GM18508 (cell line): ENCODE measurements around the gene WWOX.

ENCODE experiments used
- ATAC-seq: cut with Tn5 transposase; IDR thresholded peaks from one replicate; pipeline ENCODE4 v1.9.1; 2021; ENCODE audit warnings: moderate number of reproducible peaks; ENCODE audit not compliant: insufficient read depth, unreplicated experiment

Gene WWOX

GRCh38 chr16:78982096-78982744 lies 882.8 kb downstream of the WWOX start:
- no peak for ATAC-seq

DNA sequence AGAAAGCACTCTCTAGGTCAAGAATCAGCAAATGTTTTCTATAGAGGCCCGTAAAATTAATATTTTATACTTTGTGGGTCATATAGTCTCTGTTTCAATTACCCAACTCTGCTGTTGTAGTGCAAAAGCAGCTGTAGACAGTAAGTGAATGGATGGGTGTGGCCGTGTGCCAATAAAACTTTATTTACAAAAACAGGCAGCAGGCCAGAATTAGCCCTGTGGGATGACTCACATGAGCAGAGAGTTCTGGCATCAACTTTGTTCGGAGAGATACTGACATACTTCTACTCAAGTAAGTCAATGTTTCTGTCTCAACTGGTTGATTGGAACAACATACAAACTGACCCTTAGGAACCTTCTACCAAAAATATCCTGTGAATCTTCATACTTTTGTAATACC lies 884.9 kb downstream of the WWOX start:
- ATAC-seq: no peak

GRCh38 chr16:78984887-78985464 lies 885.5 kb downstream of the WWOX start:
- ATAC-seq: no peak

DNA sequence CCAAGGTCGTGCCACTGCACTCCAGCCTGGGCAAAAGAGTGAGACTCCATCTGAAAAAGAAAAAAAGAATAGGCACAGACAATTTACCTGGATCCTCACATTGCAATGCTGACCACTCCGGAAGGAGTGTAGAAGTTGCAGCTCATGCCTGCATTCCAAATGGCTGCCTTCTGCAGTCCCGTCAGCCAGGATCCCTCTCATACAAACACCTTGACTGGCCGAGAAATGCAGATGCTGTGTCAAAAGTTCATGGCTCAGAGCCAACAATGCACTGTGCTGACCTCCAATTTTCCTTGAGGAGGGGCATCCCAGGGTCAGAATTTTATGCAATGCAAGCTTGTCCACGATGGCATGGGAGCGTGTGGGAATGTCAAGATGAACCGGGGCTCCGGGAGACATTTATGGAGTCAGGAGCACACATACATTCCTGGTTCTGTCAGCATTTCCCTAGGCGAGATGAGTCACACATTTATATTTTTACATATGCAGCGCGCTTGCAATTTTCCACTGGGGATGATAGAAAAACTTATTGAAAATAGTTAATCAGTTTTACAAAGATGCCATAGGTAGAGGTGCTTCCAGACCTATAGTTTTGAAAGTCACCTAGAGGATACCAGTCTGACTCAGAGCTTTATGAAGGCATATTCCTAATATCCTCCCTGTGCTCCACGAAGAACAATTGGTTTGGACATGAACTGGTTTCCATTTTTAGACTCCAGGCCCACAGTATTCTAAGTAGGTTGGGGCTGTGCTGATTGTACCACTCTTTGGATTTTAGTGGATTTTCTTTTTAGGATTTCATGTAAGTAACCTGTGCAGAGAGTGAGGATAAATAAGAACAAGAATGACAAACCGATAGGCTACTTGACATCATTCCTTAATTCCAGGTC lies 886.5 kb downstream of the WWOX start:
- ATAC-seq: no peak

DNA sequence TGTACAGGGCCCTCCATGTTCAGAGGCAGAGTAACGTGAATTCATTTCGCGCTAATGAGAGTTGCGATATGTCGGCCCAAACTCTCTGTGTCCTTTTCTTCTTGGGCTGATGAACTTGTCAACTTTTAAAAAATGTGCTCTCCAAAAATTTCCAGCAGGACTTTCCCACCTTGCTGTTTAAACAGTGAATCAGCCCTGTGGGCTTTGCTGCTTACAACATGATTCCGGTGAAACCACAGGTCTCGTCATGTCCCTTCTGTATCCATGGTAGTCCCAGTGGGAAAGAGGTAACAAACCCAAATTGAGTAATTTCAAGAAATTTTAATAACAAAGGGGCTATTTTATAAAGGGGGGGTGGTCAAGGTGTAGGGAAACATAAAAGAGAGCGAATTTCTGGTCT lies 888.2 kb downstream of the WWOX start:
- no peak for ATAC-seq

- ATAC-seq: no peak
Measured at GRCh38 chr16:78988361-78988969, 889.0 kb downstream of the WWOX start.

- no peak for ATAC-seq
Measured at GRCh38 chr16:78990309-78990701, 890.9 kb downstream of the WWOX start.

DNA sequence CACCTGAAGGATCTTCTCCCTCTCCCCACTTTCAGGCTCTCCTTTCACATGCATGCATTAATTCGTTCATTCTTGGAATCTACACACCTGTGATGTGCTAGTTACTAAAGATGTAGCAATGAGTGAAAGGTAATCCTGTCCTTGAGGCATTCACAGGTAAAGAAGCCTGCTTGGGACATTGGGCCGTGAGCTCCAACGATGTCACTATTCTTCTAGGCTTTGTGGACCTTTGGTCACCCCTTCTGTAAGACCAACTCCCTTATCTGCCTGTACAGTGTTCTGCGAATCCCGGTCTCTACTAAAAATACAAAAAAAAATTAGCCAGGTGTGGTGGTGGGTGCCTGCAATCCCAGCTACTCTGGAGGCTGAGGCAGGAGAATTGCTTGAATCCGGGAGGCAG lies 892.5 kb downstream of the WWOX start:
- ATAC-seq: no peak

- ATAC-seq: no peak
Measured at GRCh38 chr16:78993346-78993745, 893.9 kb downstream of the WWOX start.

DNA sequence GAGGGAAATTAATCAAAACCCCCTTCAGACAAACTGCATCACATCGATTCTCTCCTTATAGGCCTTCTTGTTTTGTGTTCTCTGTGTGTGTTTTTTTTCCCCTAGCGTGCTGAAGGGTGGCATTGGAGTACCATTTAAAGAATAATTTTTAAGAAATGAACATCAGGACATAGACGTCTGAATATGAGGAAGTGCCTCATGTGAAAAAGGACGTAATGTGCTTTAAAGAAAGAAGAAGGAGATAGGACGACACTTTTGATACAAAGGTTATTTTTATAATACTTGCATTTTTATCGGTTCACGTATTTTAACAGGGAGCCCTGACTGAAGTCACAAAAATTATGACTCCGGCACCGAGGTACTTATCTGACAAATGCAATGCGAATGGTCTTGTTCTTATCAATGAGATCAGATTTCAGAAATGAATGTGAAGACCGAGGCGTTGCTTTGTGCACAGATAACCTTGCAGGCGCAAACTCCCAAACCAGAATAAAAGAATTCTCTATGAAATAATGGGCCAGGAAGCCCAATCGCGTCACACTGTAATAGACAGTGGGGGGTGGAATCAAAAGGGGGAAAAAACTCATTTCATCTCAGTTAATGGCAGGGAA lies 894.8 kb downstream of the WWOX start:
- no peak for ATAC-seq

- ATAC-seq: no peak
Measured at GRCh38 chr16:78995441-78995840, 896.0 kb downstream of the WWOX start.

GRCh38 chr16:78996790-78997189 lies 897.3 kb downstream of the WWOX start:
- no peak for ATAC-seq

DNA sequence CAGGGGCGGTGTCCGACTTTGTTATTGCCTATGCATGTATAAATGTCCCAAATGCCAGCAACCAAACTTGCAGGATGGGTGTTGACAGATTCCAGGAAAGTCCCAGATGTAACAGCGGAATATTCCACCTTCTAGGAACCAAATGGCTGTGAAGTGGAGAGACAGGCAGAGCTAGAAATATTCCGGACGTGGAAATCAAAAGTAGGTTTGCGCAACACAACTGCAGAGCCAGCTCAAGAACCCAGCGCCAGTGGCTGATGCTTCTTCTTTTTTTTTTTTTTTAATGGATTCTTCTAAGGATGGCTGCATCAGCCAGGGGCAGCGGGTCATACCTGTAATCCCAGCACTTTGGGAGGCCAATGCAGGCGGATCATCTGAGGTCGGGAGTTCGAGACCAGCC lies 899.4 kb downstream of the WWOX start:
- no peak for ATAC-seq

GRCh38 chr16:79001156-79001967 lies 901.9 kb downstream of the WWOX start:
- no peak for ATAC-seq

- ATAC-seq: no peak
Measured at GRCh38 chr16:79003026-79003609, 903.7 kb downstream of the WWOX start.

DNA sequence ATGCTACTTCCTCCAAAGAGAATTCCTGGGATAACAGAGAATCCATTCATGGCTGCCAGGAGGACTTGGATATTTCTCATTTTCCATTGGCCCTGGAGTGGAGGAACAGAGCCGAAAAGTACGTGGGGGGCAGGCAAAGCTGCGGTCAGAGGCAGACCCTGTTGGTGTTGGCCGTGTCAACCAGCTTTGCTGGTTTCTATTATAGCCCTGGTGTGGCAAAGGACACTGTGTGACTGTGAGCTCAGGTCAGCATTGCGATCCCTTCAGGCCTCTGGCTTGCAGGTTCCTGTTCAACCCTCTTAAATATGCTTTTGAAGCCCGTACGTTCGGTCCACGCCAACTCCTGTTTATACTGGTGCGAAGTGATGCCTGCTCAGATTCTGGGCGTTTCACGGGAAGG lies 904.9 kb downstream of the WWOX start:
- no peak for ATAC-seq

GRCh38 chr16:79005096-79005495 lies 905.6 kb downstream of the WWOX start:
- ATAC-seq: no peak

GRCh38 chr16:79006206-79006605 lies 906.8 kb downstream of the WWOX start:
- ATAC-seq: no peak

GRCh38 chr16:79006765-79007164 lies 907.3 kb downstream of the WWOX start:
- ATAC-seq: no peak
